AG10803 (cell line): ENCODE data around the gene IYD.

Experiments
- DNase-seq: peaks from one replicate; pipeline ENCODE4 v3.0.0; 2010; ENCODE audit warnings: low read depth
- H3K4me3 ChIP-seq: 2 replicates; pipeline ENCODE4 v1.5.1; 2011; ENCODE audit warnings: mild to moderate bottlenecking, low read length, control low read depth
- TF ChIP-seq, protein P1 (sequence below): conservative IDR thresholded peaks from 2 replicates; pipeline ENCODE4 v1.5.1; 2011; ENCODE audit warnings: mild to moderate bottlenecking, low read length, control low read depth, inconsistent platforms

The IYD gene

DNA sequence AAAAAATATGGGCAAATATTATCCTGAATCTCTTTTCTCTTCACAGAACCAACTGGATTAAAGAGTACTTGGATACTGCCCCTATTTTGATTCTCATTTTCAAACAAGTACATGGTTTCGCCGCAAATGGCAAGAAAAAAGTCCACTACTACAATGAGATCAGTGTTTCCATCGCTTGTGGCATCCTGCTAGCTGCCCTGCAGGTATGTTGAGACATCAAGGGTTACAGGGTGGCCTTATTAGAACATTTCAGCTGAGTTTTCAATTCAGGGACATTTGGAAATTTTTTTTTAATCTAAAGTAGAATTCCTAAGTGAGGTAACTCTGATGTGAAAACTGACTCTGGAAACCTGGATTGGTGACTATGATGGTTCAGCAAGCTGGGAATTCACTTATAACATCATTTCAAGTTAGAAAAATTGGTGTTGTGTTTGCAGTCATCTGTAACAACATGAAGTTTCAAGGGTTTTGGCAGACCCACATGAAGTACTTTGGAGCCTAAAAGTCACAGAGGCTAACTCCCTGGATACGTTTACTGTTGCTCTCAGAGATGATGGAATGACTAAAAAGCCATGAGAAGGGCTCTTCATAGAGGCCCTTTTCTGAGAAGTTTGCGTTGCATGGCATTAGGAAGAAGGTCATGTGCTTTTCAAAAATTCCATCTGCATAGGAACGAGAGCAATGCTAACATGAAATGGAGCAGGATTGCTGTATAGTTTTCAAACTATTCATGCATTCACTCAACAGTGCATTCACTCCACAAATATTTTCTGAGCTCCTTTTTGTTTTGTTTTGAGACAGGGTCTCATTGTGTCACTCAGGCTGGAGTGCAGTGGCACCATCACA lies 25.5 kb downstream of the IYD start:
- TF ChIP-seq, protein P1, sequence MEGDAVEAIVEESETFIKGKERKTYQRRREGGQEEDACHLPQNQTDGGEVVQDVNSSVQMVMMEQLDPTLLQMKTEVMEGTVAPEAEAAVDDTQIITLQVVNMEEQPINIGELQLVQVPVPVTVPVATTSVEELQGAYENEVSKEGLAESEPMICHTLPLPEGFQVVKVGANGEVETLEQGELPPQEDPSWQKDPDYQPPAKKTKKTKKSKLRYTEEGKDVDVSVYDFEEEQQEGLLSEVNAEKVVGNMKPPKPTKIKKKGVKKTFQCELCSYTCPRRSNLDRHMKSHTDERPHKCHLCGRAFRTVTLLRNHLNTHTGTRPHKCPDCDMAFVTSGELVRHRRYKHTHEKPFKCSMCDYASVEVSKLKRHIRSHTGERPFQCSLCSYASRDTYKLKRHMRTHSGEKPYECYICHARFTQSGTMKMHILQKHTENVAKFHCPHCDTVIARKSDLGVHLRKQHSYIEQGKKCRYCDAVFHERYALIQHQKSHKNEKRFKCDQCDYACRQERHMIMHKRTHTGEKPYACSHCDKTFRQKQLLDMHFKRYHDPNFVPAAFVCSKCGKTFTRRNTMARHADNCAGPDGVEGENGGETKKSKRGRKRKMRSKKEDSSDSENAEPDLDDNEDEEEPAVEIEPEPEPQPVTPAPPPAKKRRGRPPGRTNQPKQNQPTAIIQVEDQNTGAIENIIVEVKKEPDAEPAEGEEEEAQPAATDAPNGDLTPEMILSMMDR, result no peak
- H3K4me3 ChIP-seq, result no peak overlapping the region
- DNase-seq, result no peak

DNA sequence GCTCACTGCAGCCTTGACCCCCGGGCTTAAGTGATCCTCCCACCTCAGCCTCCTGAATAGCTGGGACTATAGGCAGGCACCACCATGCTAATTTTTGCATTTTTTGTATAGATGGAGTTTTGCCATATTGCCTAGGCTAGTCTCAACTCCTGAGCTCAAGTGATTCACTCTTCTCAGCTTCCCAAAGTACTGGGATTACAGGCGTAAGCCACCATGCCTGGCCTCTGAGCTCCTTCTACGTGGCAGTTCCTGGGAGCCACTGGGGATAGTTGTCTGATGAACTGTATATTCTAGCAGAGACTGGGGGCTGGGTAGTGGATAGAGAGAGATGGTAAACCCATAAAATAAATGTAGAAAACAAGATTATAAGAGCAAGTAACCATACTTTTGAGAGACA lies 26.1 kb downstream of the IYD start:
- H3K4me3 ChIP-seq, result no peak overlapping the region
- TF ChIP-seq, protein P1, result no peak

DNA sequence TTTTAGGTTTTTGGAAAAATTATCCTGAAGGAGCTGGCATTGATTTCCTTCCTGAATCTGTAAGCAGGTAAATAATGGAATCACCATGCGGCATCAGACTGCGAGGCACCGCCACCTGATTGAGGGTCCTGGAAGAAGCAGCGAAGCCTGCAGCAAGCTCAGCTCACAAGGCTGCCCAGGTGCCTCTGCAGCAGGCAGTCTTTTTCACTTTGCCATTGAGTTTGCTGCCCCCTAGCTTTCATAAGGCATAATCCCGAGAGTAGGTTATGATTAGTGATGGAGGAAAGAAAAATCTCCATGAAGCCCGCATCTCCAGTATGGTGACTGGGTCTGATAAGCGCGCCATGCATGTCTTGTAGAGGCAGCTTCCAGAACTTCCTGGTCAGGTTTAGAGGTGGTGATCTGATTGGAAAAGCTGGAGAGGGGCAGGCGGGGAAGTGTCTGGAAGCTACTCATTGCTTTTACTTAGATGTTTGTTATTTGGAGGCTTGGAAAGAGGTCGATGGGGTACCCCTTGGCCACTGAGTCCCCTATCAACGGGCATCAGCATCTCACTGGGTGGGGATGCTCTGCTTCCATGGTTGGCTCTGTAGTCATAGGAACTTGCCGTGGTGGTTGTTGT lies 26.7 kb downstream of the IYD start:
- no peak overlapping the region for H3K4me3 ChIP-seq
- TF ChIP-seq, protein P1, result peak; percentile 79
- peak; percentile 65 for DNase-seq

More for the DNA sequence above, 26.1 kb downstream of the IYD start:
- no peak for DNase-seq

DNA sequence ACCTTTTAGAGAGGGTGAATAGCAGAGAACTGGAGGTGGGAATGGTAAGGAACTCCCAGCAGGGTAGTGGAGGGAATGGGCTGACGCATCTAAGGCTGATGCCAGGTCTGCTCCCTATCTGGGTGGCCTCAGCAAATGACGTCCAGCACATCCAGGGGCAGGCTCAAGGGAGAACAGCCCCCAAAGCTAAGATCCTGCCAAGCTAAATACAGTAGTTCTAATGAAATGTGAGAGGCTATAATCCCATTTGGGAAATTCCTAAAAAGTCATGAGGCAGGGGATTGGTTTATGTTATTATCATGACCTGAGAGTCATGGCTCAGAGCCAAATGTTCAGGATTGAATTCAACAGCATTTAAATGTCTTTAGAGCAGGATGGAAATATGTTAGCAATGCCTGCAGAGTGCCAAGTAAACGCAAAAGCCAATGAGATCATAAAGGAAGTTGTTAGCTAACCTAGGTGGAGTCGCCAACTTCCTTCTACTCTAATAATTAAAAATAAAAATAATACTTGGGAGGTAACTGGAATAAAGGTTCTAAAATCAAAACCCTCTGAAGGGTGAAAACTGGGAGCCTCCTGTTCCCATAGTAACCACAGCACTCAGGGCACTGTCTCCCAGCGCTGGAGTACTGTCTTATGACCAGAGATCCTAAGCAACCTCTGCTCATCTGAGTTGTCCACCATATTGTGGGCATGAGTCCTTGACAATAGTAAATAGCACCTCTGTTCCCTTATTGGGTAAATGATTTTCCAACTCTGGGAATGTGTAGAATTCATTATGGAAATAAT lies 34.8 kb downstream of the IYD start:
- no peak overlapping the region for H3K4me3 ChIP-seq
- TF ChIP-seq, protein P1, result no peak
- peak; percentile 74 for DNase-seq

DNA sequence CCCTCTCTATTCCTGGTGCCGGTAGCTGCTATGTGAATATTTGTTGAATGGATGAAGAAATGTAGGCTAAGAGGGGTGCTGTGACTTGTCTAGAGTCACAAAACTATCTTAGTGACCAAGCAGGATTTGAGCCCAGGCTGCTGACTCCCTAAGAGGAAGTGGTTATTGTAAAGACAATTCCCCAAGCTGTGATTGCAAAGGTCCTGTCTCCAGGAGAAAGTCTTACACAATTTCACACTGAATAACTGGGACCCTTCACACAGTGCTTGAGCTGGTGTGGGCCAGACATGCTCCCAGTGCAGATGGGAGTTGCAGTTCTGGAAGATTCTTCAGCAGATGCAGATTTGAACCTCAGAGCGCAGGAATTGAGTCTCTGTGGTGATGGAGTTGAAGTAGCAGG lies 38.1 kb downstream of the IYD start:
- H3K4me3 ChIP-seq, result no peak overlapping the region
- TF ChIP-seq, protein P1, result no peak
- no peak for DNase-seq

DNA sequence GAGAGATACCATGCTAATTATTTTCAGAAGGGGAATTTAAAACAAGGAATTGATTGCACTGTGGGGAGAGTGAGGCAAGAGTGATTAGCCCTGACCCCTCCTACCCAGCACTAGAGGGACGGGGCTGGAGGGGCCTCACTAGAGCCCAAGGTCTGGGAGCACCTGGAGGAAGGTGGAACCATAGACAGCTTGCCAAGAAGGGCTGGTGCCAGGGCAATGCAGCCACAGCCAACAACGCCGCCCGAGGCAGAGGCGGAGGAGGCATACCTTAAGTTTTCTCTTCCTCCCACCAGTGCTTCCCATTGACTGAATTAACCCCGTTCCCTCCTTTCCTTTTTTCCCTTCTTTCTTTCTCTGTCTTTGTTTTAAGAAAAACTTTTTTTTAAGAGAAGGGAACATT lies 40.0 kb downstream of the IYD start:
- DNase-seq, result no peak
- TF ChIP-seq, protein P1, result no peak
- no peak overlapping the region for H3K4me3 ChIP-seq
